GM23338 (cell line): ENCODE results near the gene GRIN1. TPM values are rescaled to one million over a fixed set of nuclear protein-coding genes. Genes with fewer than 3 reads are reported as not detected.

Source experiments
- ATAC-seq: fragments of 200-7000 bp; cut with Tn5 transposase; 3 replicates; pipeline ENCODE4 v1.9.1; 2020
- DNase-seq: peaks from one replicate; pipeline ENCODE4 v3.0.0-alpha.2; 2015; ENCODE audit warnings: low spot score
- H2AFZ ChIP-seq: fragments of 200-600 bp; sonication (generic); 2 replicates; pipeline ENCODE4 v1.8.0; 2016; ENCODE audit warnings: antibody characterized with exemption, mild to moderate bottlenecking, moderate library complexity
- H3F3A ChIP-seq: fragments of 200-600 bp; sonication (generic); replicated peaks from 2 replicates; pipeline ENCODE4 v1.8.0; 2017; ENCODE audit warnings: antibody characterized with exemption, mixed run types, low read depth
- H3K27ac ChIP-seq: fragments of 200-600 bp; sonication (generic); 2 replicates; pipeline ENCODE4 v1.6.1; 2016; ENCODE audit warnings: low read depth
- H3K27me3 ChIP-seq: fragments of 200-600 bp; sonication (generic); 2 replicates; pipeline ENCODE4 v1.8.0; 2016; ENCODE audit warnings: mild to moderate bottlenecking, mixed run types, moderate library complexity; ENCODE audit not compliant: insufficient read depth
- H3K36me3 ChIP-seq: fragments of 200-600 bp; sonication (generic); 2 replicates; pipeline ENCODE4 v1.8.0; 2016; ENCODE audit warnings: mild to moderate bottlenecking; ENCODE audit not compliant: insufficient read depth
- H3K4me1 ChIP-seq: fragments of 200-600 bp; sonication (generic); 2 replicates; pipeline ENCODE4 v1.8.0; 2016; ENCODE audit warnings: mild to moderate bottlenecking, moderate library complexity; ENCODE audit not compliant: insufficient read depth
- H3K4me2 ChIP-seq: fragments of 200-600 bp; sonication (generic); 2 replicates; pipeline ENCODE4 v1.7.1; 2017; ENCODE audit warnings: mixed run types
- H3K4me3 ChIP-seq: fragments of 200-600 bp; sonication (generic); 2 replicates; pipeline ENCODE4 v1.6.1; 2016; ENCODE audit warnings: mixed run types
- H3K79me2 ChIP-seq: fragments of 200-600 bp; sonication (generic); replicated peaks from 2 replicates; pipeline ENCODE4 v1.8.0; 2017; ENCODE audit warnings: mild to moderate bottlenecking; ENCODE audit not compliant: insufficient read depth
- H3K9me2 ChIP-seq: fragments of 200-600 bp; sonication (generic); 2 replicates; pipeline ENCODE4 v1.8.0; 2017; ENCODE audit not compliant: insufficient read depth
- H4K20me1 ChIP-seq: fragments of 200-600 bp; sonication (generic); replicated peaks from 2 replicates; pipeline ENCODE4 v1.8.0; 2017; ENCODE audit warnings: mild to moderate bottlenecking; ENCODE audit not compliant: insufficient read depth
- H3K27ac Mint-ChIP-seq: 2 replicates; pipeline ENCODE4 v1.8.0; 2020; ENCODE audit warnings: inconsistent platforms, mild to moderate bottlenecking, moderate library complexity, mixed read lengths
- H3K27me3 Mint-ChIP-seq: 3 replicates; pipeline ENCODE4 v1.8.0; 2022; ENCODE audit warnings: low read depth, mild to moderate bottlenecking, moderate library complexity, mixed read lengths, inconsistent platforms; ENCODE audit not compliant: insufficient read depth, poor library complexity
- H3K36me3 Mint-ChIP-seq: 3 replicates; pipeline ENCODE4 v1.8.0; 2021; ENCODE audit warnings: low read depth, mild to moderate bottlenecking, inconsistent platforms, moderate library complexity, mixed read lengths
- H3K4me1 Mint-ChIP-seq: 3 replicates; pipeline ENCODE4 v1.8.0; 2020; ENCODE audit warnings: mild to moderate bottlenecking, inconsistent platforms, mixed read lengths
- H3K4me3 Mint-ChIP-seq: 3 replicates; pipeline ENCODE4 v1.8.0; 2021; ENCODE audit warnings: moderate library complexity, mild to moderate bottlenecking, inconsistent platforms, mixed read lengths
- H3K9me3 Mint-ChIP-seq: 3 replicates; pipeline ENCODE4 v1.8.0; 2020; ENCODE audit warnings: moderate library complexity, mild to moderate bottlenecking, inconsistent platforms, mixed read lengths
- CREB1 ChIP-seq: fragments of 250-450 bp; sonication (Bioruptor Pico); IDR thresholded peaks from 2 replicates; pipeline ENCODE4 v1.5.0; 2020; ENCODE audit warnings: low read depth, mild to moderate bottlenecking, moderate library complexity
- EZH2 ChIP-seq: fragments of 200-600 bp; sonication (generic); IDR thresholded peaks from one replicate; pipeline ENCODE4 v1.8.0; 2017; ENCODE audit warnings: antibody characterized with exemption, mild to moderate bottlenecking, low read depth; ENCODE audit not compliant: unreplicated experiment
- EZH2phosphoT487 ChIP-seq: fragments of 200-600 bp; sonication (generic); IDR thresholded peaks from one replicate; pipeline ENCODE4 v1.8.1; 2018; ENCODE audit warnings: antibody characterized with exemption; ENCODE audit not compliant: unreplicated experiment
- NANOG ChIP-seq: IDR thresholded peaks from 2 replicates; pipeline ENCODE4 v1.6.1; 2016; ENCODE audit warnings: antibody characterized with exemption, borderline replicate concordance
- ZNF114 ChIP-seq: fragments of 250-450 bp; sonication (Bioruptor Pico); IDR thresholded peaks from 2 replicates; pipeline ENCODE4 v1.5.0; 2020; ENCODE audit warnings: mild to moderate bottlenecking, moderate library complexity
- polyA plus RNA-seq: library from polyadenylated mRNA; unstranded; fragments of >200 nt; fragmentation: Nextera tagmentation; extraction: Ambion mirVana; gene quantifications from 2 replicates; pipeline ENCODE4 v1.2.1, GENCODE V29; 2016
- total RNA-seq: library from RNA; depleted of rRNA; stranded (reverse); fragments of >200 nt; shearing (Covaris generic); gene quantifications from 2 replicates; pipeline ENCODE4 v1.2.3, GENCODE V29; 2014
- TF ChIP-seq, protein P1 (sequence below), 2 experiments: fragments of 200-600 bp in 1 of 2; sonication (generic) in 1 of 2; conservative IDR thresholded peaks; 2 replicates each; pipeline versions ENCODE4 v1.5.1 to v1.6.1; 2016 to 2017; ENCODE audit warnings: antibody characterized with exemption in 2 of 2, low read depth in 2 of 2, mild to moderate bottlenecking in 2 of 2, moderate library complexity in 1 of 2
- TF ChIP-seq, protein P2 (sequence below): fragments of 250-450 bp; sonication (Bioruptor Pico); IDR thresholded peaks from 2 replicates; pipeline ENCODE4 v1.5.0; 2020; ENCODE audit warnings: mild to moderate bottlenecking, moderate library complexity

The GRIN1 gene
- total and polyA plus RNA-seq, 2 experiments from 2014 or later: 2.7 to 5.5 TPM

DNA sequence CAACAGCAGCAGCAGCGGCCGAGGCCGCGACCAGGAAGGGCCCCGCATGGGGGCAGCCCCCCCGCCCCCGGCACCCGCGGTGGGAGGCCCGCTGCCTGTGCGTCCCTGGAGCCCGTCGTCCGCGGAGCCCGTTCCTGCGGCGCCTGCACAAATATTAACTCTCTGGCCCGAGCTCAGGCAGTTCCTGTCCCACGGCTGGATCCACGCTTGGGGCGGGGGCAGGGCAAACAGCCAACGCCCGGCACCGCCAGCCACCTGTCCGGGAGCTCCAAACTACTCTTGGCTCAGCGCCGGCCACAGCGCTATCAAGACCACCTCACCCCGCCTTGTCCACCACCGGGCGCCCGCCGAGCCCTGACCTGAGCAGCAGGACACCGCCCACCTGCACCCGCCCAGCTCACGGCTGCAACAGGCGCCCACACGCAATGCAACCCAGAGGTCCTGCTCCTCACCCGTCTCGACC lies 31.0 kb downstream of the GRIN1 start, which contains the start of gene LRRC26:
Gene LRRC26, minus strand, starts transcription at position 156 of the 463 bp plus-strand sequence. Its CDS starts 108 bp downstream, at position 48.
- H3K36me3 ChIP-seq: no peaks in the 10 kb centered on the region
- Mint-ChIP-seq H3K4me1 (peaks cover 5% of the 10 kb centered on the region; the same call in 2 of the 3 replicates), H3K36me3 (no peaks in the 10 kb centered on the region), H3K27ac (no peak within 1 kb of the TSS), H3K27me3 (peaks cover 58% of the 10 kb centered on the region), H3K9me3 (no peaks in the 10 kb centered on the region), H3K4me3 (peak within 1 kb of the TSS; percentile 70)
- H3F3A ChIP-seq: no peaks in the 10 kb centered on the region
- DNase-seq (no peak), ATAC-seq (no peak)
- H3K4me2 ChIP-seq: peak within 1 kb of the TSS; percentile 82
- H2AFZ ChIP-seq: peak within 1 kb of the TSS; percentile 69; the same call in 1 of the 2 replicates
- no peaks in the 10 kb centered on the region for H3K79me2 ChIP-seq
- H3K27ac ChIP-seq: no peak within 1 kb of the TSS
- H4K20me1 ChIP-seq: no peaks in the 10 kb centered on the region
- H3K9me2 ChIP-seq: no peaks in the 10 kb centered on the region
- TF ChIP-seq NANOG: no peak
- no peak for TF ChIP-seq EZH2
- TF ChIP-seq, protein P1, sequence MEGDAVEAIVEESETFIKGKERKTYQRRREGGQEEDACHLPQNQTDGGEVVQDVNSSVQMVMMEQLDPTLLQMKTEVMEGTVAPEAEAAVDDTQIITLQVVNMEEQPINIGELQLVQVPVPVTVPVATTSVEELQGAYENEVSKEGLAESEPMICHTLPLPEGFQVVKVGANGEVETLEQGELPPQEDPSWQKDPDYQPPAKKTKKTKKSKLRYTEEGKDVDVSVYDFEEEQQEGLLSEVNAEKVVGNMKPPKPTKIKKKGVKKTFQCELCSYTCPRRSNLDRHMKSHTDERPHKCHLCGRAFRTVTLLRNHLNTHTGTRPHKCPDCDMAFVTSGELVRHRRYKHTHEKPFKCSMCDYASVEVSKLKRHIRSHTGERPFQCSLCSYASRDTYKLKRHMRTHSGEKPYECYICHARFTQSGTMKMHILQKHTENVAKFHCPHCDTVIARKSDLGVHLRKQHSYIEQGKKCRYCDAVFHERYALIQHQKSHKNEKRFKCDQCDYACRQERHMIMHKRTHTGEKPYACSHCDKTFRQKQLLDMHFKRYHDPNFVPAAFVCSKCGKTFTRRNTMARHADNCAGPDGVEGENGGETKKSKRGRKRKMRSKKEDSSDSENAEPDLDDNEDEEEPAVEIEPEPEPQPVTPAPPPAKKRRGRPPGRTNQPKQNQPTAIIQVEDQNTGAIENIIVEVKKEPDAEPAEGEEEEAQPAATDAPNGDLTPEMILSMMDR (conservative IDR thresholded peaks at IDR 0.05; ENCODE audit: low read depth in 2 of 2): no peak
- no peak for TF ChIP-seq CREB1 (CRISPR knock-in tag)
- no peak for TF ChIP-seq EZH2phosphoT487
- H3K4me3 ChIP-seq: peak within 1 kb of the TSS; percentile 55
- no peaks in the 10 kb centered on the region; the same call in 1 of the 2 replicates for H3K4me1 ChIP-seq
- H3K27me3 ChIP-seq: peaks cover 64% of the 10 kb centered on the region

DNA sequence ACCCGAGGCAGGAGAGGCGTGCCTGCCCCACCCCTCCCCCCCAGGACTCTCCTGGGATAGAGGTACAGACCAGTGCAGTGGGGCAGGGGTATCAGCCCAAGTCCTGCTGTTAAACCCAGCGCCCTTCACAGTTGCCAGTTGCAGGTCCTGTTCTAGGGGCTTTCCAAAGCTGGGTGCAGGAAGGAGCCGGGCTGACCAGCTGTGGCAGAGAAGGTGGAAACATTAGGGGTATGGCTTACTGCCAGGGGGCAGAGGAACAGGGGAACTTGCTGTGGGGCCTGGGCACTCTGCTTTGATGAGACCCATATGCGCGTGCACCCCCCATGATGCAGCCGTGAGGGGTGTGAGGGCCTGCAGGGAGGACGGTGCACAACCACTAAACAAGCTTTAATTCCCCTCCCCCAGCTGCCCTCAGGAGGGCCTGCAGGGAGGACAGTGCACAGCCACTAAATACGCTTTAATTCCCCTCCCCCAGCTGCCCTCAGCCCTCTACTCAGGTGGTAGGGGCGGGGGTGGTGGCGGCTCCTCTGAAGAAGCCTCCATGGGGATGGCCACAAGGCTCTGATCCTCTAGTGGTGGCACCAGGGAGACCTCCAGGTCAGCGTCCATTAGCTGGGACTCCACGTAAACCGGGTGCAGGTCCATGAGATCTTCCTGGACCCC lies 31.7 kb downstream of the GRIN1 start:
- Mint-ChIP-seq H3K4me1 (peaks cover 5% of the 10 kb centered on the region; the same call in 2 of the 3 replicates), H3K27me3 (peaks cover 54% of the 10 kb centered on the region), H3K4me3 (no peak overlapping the region; the same call in 2 of the 3 replicates), H3K9me3 (no peaks in the 10 kb centered on the region), H3K27ac (no peak overlapping the region), H3K36me3 (no peaks in the 10 kb centered on the region)
- Histone ChIP-seq H3K36me3 (no peaks in the 10 kb centered on the region), H3K4me2 (peak overlapping the region; percentile 82; the same call in 1 of the 2 replicates), H3K27me3 (peaks cover 61% of the 10 kb centered on the region), H3K4me1 (no peaks in the 10 kb centered on the region; the same call in 1 of the 2 replicates), H3K79me2 (no peaks in the 10 kb centered on the region), H3K9me2 (no peaks in the 10 kb centered on the region), H3K27ac (no peak overlapping the region), H3K4me3 (peak overlapping the region; percentile 55; the same call in 1 of the 2 replicates), H4K20me1 (no peaks in the 10 kb centered on the region), H2AFZ (no peak overlapping the region), H3F3A (no peaks in the 10 kb centered on the region)
- ATAC-seq (no peak), DNase-seq (peak; percentile 6)
- no peak for TF ChIP-seq ZNF114
- TF ChIP-seq, protein P2, sequence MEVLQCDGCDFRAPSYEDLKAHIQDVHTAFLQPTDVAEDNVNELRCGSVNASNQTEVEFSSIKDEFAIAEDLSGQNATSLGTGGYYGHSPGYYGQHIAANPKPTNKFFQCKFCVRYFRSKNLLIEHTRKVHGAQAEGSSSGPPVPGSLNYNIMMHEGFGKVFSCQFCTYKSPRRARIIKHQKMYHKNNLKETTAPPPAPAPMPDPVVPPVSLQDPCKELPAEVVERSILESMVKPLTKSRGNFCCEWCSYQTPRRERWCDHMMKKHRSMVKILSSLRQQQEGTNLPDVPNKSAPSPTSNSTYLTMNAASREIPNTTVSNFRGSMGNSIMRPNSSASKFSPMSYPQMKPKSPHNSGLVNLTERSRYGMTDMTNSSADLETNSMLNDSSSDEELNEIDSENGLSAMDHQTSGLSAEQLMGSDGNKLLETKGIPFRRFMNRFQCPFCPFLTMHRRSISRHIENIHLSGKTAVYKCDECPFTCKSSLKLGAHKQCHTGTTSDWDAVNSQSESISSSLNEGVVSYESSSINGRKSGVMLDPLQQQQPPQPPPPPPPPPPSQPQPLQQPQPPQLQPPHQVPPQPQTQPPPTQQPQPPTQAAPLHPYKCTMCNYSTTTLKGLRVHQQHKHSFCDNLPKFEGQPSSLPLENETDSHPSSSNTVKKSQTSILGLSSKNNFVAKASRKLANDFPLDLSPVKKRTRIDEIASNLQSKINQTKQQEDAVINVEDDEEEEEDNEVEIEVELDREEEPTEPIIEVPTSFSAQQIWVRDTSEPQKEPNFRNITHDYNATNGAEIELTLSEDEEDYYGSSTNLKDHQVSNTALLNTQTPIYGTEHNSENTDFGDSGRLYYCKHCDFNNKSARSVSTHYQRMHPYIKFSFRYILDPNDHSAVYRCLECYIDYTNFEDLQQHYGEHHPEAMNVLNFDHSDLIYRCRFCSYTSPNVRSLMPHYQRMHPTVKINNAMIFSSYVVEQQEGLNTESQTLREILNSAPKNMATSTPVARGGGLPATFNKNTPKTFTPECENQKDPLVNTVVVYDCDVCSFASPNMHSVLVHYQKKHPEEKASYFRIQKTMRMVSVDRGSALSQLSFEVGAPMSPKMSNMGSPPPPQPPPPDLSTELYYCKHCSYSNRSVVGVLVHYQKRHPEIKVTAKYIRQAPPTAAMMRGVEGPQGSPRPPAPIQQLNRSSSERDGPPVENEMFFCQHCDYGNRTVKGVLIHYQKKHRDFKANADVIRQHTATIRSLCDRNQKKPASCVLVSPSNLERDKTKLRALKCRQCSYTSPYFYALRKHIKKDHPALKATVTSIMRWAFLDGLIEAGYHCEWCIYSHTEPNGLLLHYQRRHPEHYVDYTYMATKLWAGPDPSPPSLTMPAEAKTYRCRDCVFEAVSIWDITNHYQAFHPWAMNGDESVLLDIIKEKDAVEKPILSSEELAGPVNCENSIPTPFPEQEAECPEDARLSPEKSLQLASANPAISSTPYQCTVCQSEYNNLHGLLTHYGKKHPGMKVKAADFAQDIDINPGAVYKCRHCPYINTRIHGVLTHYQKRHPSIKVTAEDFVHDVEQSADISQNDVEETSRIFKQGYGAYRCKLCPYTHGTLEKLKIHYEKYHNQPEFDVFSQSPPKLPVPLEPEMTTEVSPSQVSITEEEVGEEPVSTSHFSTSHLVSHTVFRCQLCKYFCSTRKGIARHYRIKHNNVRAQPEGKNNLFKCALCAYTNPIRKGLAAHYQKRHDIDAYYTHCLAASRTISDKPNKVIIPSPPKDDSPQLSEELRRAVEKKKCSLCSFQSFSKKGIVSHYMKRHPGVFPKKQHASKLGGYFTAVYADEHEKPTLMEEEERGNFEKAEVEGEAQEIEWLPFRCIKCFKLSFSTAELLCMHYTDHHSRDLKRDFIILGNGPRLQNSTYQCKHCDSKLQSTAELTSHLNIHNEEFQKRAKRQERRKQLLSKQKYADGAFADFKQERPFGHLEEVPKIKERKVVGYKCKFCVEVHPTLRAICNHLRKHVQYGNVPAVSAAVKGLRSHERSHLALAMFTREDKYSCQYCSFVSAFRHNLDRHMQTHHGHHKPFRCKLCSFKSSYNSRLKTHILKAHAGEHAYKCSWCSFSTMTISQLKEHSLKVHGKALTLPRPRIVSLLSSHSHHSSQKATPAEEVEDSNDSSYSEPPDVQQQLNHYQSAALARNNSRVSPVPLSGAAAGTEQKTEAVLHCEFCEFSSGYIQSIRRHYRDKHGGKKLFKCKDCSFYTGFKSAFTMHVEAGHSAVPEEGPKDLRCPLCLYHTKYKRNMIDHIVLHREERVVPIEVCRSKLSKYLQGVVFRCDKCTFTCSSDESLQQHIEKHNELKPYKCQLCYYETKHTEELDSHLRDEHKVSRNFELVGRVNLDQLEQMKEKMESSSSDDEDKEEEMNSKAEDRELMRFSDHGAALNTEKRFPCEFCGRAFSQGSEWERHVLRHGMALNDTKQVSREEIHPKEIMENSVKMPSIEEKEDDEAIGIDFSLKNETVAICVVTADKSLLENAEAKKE (CRISPR knock-in tag): no peak
